PC-9 (cell line): ENCODE data around the gene TMEM203.

Experiments used
- CTCF ChIP-seq: fragments of 200-600 bp; sonication (generic); conservative IDR thresholded peaks from 2 replicates; pipeline ENCODE4 v1.6.1; 2017; ENCODE audit warnings: mixed run types, antibody characterized with exemption, mild to moderate bottlenecking, moderate library complexity
- EZH2 ChIP-seq: fragments of 200-600 bp; sonication (generic); IDR thresholded peaks from 2 replicates; pipeline ENCODE4 v1.8.0; 2017; ENCODE audit warnings: antibody characterized with exemption, low read depth

- no peak for TF ChIP-seq EZH2
- no peak for TF ChIP-seq CTCF
These were observed 6.1 kb upstream of the TMEM203 start for GRCh38 chr9:137211532-137211931.
